Measurements from ENCODE around the gene KLHDC10. TPM values are rescaled to one million over a fixed set of nuclear protein-coding genes. Genes with fewer than 3 reads are reported as not detected.

Gene KLHDC10
- total and polyA plus RNA-seq, 2 of the 13 experiments (the other 11 are each of a cell fraction or from before 2014, with no cell fraction given), result 11.9 to 21.6 TPM

DNA sequence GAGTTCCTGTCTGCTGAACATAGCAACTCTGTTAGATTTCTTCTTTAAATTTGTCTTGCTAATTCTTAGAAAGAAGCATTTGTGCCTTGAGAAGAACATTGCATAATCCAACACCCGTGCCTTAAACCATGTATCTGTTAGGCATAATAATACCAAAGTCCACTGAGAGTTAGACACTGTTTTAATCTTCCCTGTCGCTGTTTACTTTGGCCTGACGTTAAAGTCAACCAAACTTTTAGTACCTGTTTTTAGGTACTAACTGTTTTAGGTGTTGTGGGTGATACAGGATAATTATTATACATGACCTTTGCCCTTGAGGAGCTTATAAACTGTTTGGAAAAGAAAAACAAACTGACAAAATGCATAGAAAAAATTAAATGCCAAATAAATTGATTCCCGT, 43.6 kb downstream of the KLHDC10 start (continued):
- no peak for TF ChIP-seq BORCS8-MEF2B (CRISPR knock-in tag; IDR thresholded peaks at IDR 0.05)
- no peak for TF ChIP-seq PLRG1 (conservative IDR thresholded peaks at IDR 0.05)
- TF ChIP-seq SP140L (CRISPR knock-in tag; IDR thresholded peaks at IDR 0.05; ENCODE audit: borderline replicate concordance), result no peak
- peak; percentile 46; the same call in 1 of the 2 replicates for TF ChIP-seq SMAD3 (CRISPR knock-in tag; IDR thresholded peaks at IDR 0.05)
- TF ChIP-seq, protein P1, sequence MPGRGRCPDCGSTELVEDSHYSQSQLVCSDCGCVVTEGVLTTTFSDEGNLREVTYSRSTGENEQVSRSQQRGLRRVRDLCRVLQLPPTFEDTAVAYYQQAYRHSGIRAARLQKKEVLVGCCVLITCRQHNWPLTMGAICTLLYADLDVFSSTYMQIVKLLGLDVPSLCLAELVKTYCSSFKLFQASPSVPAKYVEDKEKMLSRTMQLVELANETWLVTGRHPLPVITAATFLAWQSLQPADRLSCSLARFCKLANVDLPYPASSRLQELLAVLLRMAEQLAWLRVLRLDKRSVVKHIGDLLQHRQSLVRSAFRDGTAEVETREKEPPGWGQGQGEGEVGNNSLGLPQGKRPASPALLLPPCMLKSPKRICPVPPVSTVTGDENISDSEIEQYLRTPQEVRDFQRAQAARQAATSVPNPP (CRISPR knock-in tag; IDR thresholded peaks at IDR 0.05), result no peak
- TF ChIP-seq STAG1 (CRISPR knock-in tag; IDR thresholded peaks at IDR 0.05), result no peak
- TF ChIP-seq EP300 (IDR thresholded peaks at IDR 0.05; ENCODE audit: low read depth in 2 of 2, low read length in 2 of 2), result peak in 1 of 2 experiments; percentile 41; a peak in 1 of 4 replicates
- TF ChIP-seq EP300 (CRISPR knock-in tag; IDR thresholded peaks at IDR 0.05; ENCODE audit: borderline replicate concordance), result no peak
- no peak; the same call in 1 of the 2 replicates for TF ChIP-seq NFIC (IDR thresholded peaks at IDR 0.05; ENCODE audit: low read length)
- TF ChIP-seq MEIS2 (CRISPR knock-in tag; IDR thresholded peaks at IDR 0.05), result no peak
- peak; percentile 90 for TF ChIP-seq CEBPG (CRISPR knock-in tag; IDR thresholded peaks at IDR 0.05)
- TF ChIP-seq, protein P2, sequence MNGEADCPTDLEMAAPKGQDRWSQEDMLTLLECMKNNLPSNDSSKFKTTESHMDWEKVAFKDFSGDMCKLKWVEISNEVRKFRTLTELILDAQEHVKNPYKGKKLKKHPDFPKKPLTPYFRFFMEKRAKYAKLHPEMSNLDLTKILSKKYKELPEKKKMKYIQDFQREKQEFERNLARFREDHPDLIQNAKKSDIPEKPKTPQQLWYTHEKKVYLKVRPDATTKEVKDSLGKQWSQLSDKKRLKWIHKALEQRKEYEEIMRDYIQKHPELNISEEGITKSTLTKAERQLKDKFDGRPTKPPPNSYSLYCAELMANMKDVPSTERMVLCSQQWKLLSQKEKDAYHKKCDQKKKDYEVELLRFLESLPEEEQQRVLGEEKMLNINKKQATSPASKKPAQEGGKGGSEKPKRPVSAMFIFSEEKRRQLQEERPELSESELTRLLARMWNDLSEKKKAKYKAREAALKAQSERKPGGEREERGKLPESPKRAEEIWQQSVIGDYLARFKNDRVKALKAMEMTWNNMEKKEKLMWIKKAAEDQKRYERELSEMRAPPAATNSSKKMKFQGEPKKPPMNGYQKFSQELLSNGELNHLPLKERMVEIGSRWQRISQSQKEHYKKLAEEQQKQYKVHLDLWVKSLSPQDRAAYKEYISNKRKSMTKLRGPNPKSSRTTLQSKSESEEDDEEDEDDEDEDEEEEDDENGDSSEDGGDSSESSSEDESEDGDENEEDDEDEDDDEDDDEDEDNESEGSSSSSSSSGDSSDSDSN (CRISPR knock-in tag; IDR thresholded peaks at IDR 0.05), result no peak
- TF ChIP-seq, protein P3, sequence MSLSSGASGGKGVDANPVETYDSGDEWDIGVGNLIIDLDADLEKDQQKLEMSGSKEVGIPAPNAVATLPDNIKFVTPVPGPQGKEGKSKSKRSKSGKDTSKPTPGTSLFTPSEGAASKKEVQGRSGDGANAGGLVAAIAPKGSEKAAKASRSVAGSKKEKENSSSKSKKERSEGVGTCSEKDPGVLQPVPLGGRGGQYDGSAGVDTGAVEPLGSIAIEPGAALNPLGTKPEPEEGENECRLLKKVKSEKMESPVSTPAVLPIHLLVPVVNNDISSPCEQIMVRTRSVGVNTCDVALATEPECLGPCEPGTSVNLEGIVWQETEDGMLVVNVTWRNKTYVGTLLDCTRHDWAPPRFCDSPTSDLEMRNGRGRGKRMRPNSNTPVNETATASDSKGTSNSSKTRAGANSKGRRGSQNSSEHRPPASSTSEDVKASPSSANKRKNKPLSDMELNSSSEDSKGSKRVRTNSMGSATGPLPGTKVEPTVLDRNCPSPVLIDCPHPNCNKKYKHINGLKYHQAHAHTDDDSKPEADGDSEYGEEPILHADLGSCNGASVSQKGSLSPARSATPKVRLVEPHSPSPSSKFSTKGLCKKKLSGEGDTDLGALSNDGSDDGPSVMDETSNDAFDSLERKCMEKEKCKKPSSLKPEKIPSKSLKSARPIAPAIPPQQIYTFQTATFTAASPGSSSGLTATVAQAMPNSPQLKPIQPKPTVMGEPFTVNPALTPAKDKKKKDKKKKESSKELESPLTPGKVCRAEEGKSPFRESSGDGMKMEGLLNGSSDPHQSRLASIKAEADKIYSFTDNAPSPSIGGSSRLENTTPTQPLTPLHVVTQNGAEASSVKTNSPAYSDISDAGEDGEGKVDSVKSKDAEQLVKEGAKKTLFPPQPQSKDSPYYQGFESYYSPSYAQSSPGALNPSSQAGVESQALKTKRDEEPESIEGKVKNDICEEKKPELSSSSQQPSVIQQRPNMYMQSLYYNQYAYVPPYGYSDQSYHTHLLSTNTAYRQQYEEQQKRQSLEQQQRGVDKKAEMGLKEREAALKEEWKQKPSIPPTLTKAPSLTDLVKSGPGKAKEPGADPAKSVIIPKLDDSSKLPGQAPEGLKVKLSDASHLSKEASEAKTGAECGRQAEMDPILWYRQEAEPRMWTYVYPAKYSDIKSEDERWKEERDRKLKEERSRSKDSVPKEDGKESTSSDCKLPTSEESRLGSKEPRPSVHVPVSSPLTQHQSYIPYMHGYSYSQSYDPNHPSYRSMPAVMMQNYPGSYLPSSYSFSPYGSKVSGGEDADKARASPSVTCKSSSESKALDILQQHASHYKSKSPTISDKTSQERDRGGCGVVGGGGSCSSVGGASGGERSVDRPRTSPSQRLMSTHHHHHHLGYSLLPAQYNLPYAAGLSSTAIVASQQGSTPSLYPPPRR (CRISPR knock-in tag; IDR thresholded peaks at IDR 0.05; ENCODE audit: borderline replicate concordance), result no peak
- TF ChIP-seq HOXA5 (CRISPR knock-in tag; IDR thresholded peaks at IDR 0.05), result no peak
- TF ChIP-seq ETV6 (CRISPR knock-in tag; conservative IDR thresholded peaks at IDR 0.05), result no peak
- TF ChIP-seq TSC22D2 (CRISPR knock-in tag; IDR thresholded peaks at IDR 0.05; ENCODE audit: borderline replicate concordance), result no peak
- TF ChIP-seq ZNF20 (CRISPR knock-in tag; IDR thresholded peaks at IDR 0.05), result no peak
- TF ChIP-seq, protein P4, sequence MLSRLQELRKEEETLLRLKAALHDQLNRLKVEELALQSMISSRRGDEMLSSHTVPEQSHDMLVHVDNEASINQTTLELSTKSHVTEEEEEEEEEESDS (CRISPR knock-in tag; IDR thresholded peaks at IDR 0.05; ENCODE audit: borderline replicate concordance), result no peak
- TF ChIP-seq, protein P5, sequence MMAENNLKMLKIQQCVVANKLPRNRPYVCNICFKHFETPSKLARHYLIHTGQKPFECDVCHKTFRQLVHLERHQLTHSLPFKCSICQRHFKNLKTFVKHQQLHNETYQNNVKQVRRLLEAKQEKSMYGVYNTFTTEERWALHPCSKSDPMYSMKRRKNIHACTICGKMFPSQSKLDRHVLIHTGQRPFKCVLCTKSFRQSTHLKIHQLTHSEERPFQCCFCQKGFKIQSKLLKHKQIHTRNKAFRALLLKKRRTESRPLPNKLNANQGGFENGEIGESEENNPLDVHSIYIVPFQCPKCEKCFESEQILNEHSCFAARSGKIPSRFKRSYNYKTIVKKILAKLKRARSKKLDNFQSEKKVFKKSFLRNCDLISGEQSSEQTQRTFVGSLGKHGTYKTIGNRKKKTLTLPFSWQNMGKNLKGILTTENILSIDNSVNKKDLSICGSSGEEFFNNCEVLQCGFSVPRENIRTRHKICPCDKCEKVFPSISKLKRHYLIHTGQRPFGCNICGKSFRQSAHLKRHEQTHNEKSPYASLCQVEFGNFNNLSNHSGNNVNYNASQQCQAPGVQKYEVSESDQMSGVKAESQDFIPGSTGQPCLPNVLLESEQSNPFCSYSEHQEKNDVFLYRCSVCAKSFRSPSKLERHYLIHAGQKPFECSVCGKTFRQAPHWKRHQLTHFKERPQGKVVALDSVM (CRISPR knock-in tag; IDR thresholded peaks at IDR 0.05), result no peak
- TF ChIP-seq AGO2 (optimal IDR thresholded peaks at IDR 0.05; ENCODE audit: low read depth, low read length), result no peak
- no peak; the same call in none of the 2 replicates for TF ChIP-seq ZNF264 (CRISPR knock-in tag; IDR thresholded peaks at IDR 0.05)
- TF ChIP-seq ZMYM2 (CRISPR knock-in tag; IDR thresholded peaks at IDR 0.05), result no peak
